ENCODE results near the gene ZFAND2A. TPM values are rescaled to one million over a fixed set of nuclear protein-coding genes. Genes with fewer than 3 reads are reported as not detected.

ZFAND2A gene
- total and polyA plus RNA-seq, 3 donors from 2014 or later: 32.9 to 61.4 (median 37.8) TPM

DNA sequence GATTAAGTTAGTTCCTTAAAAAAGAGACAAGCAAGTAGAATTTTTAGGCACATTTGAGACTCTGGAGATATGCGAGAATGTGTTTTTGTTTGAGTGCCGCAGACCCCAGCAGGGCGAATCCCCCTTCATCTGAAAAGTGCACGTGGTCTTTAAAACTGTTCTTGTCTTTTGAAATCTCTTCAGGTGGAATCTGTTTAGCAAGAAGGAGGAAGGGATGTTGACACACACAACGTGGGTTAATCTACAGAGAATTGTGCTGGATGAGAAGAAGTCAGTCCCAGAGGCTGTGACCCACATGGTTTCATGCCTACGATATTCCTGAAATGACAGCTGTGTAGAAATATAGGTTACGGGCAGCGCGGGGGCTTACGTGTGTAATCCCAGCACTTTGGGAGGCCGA, 27.1 kb upstream of the ZFAND2A start:
- DNase-seq: no peak
- intact Hi-C loops (cut with DNase I; ENCODE audit: low total_unique reads): no loop called here
- no peak for TF ChIP-seq POLR2A (IDR thresholded peaks at IDR 0.05)
- TF ChIP-seq, protein P1, sequence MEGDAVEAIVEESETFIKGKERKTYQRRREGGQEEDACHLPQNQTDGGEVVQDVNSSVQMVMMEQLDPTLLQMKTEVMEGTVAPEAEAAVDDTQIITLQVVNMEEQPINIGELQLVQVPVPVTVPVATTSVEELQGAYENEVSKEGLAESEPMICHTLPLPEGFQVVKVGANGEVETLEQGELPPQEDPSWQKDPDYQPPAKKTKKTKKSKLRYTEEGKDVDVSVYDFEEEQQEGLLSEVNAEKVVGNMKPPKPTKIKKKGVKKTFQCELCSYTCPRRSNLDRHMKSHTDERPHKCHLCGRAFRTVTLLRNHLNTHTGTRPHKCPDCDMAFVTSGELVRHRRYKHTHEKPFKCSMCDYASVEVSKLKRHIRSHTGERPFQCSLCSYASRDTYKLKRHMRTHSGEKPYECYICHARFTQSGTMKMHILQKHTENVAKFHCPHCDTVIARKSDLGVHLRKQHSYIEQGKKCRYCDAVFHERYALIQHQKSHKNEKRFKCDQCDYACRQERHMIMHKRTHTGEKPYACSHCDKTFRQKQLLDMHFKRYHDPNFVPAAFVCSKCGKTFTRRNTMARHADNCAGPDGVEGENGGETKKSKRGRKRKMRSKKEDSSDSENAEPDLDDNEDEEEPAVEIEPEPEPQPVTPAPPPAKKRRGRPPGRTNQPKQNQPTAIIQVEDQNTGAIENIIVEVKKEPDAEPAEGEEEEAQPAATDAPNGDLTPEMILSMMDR (IDR thresholded peaks at IDR 0.05): no peak
- Histone ChIP-seq H3K4me1 (no peaks in the 10 kb centered on the region), H3K27ac (no peak overlapping the region), H3K27me3 (no peaks in the 10 kb centered on the region), H3K36me3 (ENCODE audit: low read depth, missing control alignments) (no peaks in the 10 kb centered on the region), H3K4me3 (no peak overlapping the region), H3K9me3 (no peaks in the 10 kb centered on the region)
- WGBS, 2 donors: 82 to 87% methylated on average over 11 of the region's 11 CpGs

DNA sequence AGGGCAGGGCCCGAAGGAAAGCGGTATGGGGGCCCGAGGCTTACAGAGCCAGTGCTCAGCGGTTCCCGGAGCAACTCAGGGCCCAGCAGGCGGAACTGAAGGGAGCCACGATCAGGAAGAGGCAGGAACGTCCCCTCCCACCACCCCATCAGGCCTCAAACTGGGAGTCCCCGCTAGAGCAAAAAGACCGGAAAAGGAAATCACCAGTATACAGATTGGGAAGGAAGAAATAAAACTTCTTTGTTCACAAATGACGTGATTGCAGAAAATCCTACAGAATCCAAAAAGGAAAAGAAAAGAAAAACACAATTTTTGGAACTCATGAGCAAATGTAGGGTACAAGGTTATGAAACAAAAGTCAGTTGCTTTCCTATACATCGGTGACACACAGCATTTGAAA, 21.6 kb upstream of the ZFAND2A start:
- Histone ChIP-seq H3K27me3 (no peaks in the 10 kb centered on the region), H3K4me1 (no peaks in the 10 kb centered on the region), H3K9me3 (no peaks in the 10 kb centered on the region), H3K27ac (no peak overlapping the region), H3K36me3 (ENCODE audit: low read depth, missing control alignments) (no peaks in the 10 kb centered on the region), H3K4me3 (no peak overlapping the region)
- no peak for DNase-seq
- 73 to 76% methylated on average over 12 of the region's 12 CpGs for WGBS, 2 donors
- intact Hi-C loops (cut with DNase I; ENCODE audit: low total_unique reads): no loop called here
- TF ChIP-seq, protein P1 (IDR thresholded peaks at IDR 0.05): no peak

DNA sequence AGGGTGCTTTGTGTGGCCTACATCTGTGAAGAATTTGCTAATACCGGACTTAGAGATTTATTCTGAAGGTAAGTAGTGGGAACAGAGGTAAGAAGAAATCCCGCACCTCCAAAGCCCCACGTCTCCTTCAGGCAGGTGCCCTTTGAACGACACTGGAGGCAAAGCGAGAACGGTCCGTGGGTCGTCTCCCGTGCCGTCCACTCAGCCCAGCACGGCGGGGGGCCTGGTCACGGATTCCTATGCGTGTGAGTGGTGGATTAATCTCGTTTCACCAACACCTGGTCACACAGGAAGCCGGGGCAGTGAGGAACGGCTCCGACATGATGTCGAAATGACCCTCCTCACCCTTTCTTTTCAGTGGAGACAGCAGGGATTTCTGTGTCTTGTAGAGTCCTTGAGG, 21.0 kb upstream of the ZFAND2A start:
- DNase-seq: no peak
- H3K27me3 ChIP-seq: no peaks in the 10 kb centered on the region
- H3K36me3 ChIP-seq (ENCODE audit: low read depth, missing control alignments): no peaks in the 10 kb centered on the region
- 86 to 90% methylated on average over 19 of the region's 19 CpGs for WGBS, 2 donors
- no peak overlapping the region for H3K27ac ChIP-seq
- H3K9me3 ChIP-seq: no peaks in the 10 kb centered on the region
- TF ChIP-seq, protein P1 (IDR thresholded peaks at IDR 0.05): no peak
- intact Hi-C loops (cut with DNase I; ENCODE audit: low total_unique reads): no loop called here
- H3K4me1 ChIP-seq: peaks cover under 1% of the 10 kb centered on the region
- no peak overlapping the region for H3K4me3 ChIP-seq

DNA sequence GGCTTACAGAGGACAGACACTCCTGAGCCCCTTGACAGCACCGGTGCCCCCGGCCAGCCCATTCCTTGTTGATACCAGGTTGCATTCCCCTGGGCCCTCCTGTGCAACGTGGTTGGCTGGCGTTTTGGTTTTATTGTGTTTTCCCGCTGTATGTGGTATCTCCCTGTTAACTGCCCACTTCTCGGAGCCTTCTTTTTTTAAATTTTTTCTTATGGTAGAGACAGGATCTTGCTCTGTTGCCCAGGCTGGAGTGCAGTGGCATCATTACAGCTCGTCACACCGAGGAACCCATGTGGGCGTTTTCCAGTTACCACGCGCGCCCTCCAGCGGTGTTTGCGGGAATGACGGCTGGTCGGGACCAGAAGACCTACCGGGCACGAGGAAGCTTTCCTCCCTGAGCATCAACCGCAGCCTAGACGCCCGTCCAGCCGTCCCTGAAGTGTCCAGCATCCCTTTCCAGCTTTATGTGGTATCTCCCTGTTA, 16.9 kb upstream of the ZFAND2A start:
- DNase-seq: peak; percentile 87
- TF ChIP-seq POLR2A (IDR thresholded peaks at IDR 0.05): no peak
- TF ChIP-seq, protein P1 (IDR thresholded peaks at IDR 0.05): peak; percentile 31 to 66 (median 55)
- no peak overlapping the region for H3K4me3 ChIP-seq
- H3K36me3 ChIP-seq (ENCODE audit: low read depth, missing control alignments): no peaks in the 10 kb centered on the region
- H3K27me3 ChIP-seq: no peaks in the 10 kb centered on the region
- H3K4me1 ChIP-seq: peaks cover 5% of the 10 kb centered on the region
- H3K9me3 ChIP-seq: no peaks in the 10 kb centered on the region
- intact Hi-C loops (cut with DNase I; ENCODE audit: low total_unique reads): loop anchor here (10.0 kb wide), 1 partner anchor 182 kb away; no protein-coding TSS in a partner anchor
- WGBS, 2 donors: 19 to 38% methylated on average over 22 of the region's 22 CpGs
- no peak overlapping the region for H3K27ac ChIP-seq
